NCI-H128 (cell line): ENCODE results near the gene SCLY.

Experiments
- DNase-seq: peaks from one replicate; lab custom pipeline; 2025; ENCODE audit not compliant: unreplicated experiment; lab: John Stamatoyannopoulos, UW

The SCLY gene

DNA sequence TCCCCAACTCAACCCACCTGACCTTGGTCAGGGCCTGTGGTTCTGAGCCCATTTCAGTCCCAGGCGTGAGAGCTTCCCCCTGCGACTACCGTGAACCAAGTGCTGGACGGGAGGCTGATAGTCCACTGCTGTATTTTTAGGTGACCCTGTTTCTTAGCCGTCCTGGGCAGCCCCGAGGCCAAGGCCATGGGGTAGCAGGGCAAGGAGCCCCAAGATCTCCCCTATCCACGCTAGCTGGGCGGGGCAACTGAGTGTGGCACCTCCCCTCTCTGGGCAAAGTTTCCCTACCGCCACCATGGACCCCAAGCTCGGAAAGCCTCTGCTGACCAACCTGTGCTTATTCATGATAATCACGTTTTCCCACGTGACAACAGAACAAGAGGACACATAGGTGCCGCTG lies 77.1 kb downstream of the SCLY start:
- no peak for DNase-seq

DNA sequence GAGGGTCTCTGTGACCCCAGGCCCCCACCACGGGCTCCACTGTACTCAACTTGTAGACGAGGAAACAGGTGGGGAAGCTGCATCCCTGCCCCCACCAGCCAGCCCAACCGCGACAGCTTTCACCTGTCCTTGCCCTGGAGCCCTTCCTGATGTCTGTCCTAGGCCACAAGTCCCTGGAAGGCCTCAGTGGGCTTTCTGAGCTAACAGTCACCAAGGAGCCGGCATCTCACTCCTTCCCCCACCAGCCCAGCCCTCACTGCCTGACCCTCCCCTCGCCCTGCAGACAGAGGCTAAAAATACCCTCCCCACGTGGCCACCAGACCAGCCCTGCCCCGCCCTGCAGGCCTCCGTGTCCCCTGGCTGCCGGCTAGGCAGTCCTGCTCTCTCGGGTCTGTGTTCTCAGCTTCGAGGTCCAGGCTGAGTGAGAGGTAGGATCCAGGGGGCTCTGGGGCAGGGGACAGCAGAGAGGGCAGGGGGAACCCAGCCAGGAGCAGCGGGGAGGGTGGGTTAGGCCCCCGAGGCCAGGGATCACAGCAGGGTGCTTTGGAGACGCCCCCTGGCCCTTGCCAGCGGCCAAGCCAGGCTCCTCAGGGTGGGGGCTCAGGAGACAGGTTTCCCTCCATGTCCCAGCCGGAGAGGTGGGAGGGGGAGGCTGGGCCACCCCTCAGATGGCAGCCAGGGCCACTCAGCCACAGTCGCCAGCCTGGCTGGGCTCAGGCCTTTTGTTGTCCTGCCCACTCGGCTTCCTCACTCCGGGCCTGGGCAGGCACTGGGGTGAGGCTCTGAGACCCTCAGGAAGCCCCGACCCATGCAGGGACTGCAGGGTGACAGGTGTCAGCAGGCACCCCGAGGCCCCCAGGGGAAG lies 77.8 kb downstream of the SCLY start, which contains the start of gene KLHL30:
TSS of gene KLHL30 (plus strand) at position 338 of the 865 bp plus-strand sequence. CDS start 2,087 bp downstream, outside the sequence.
- no peak for DNase-seq

DNA sequence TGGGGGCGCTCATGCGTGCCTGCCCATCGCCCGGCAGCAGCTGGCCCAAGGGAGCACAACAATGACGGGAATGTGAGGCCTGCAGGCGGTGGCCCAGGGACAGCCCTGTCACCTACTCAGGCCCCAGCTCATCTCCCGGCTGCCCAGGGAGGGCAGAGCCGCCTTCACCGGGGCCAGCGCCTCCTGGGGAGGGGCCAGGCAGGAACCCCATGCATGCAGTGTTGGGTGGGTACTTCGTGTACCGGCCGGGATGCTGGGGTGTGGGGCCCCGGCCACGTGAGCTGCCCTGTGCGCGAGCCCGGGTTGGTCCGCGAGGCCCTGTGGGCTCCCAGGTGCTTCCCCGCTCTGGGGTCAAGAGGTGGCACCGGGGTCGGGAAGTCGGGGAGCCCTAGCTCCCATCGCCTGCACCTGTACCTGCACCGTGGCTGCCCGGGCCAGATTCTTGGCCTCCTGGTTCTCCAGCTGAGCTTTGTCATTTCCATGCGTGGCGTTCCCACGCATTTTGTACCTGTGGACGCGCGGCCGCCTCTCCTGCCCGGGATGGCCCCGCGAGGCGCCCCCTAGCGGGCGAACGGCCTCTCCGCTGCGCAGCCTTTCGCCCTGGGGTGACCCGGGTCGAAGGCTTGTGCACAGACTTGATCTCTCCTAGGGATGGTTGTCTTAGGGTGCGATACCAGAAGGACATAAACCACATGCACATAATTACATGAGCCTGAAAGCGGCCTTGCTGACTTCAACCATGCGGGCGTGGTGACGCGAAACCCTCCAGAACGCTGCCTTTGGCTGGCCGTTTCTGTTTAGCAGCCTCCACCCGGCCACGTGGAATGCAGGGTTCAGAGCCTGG lies 78.6 kb downstream of the SCLY start:
- DNase-seq, result no peak

DNA sequence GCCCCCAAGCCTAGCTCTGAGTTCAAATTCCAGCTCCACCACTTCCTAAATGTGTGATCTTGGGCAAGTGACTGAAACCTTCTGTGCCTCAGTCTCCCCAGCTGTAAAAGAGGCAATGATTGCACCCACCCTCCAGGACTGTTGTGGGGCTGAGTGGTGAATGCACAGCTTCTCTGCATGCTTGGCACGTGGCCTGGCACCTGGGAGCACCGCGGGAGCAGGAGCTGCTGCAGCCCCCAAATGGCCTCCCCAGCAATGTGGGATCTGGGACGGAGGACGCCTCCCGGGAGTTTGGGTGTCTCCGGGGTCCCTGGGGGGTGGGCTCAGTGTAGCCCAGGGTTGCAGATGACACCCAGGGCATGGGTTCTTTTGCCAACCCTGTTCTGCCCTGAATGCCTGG lies 79.2 kb downstream of the SCLY start:
- DNase-seq, result no peak

DNA sequence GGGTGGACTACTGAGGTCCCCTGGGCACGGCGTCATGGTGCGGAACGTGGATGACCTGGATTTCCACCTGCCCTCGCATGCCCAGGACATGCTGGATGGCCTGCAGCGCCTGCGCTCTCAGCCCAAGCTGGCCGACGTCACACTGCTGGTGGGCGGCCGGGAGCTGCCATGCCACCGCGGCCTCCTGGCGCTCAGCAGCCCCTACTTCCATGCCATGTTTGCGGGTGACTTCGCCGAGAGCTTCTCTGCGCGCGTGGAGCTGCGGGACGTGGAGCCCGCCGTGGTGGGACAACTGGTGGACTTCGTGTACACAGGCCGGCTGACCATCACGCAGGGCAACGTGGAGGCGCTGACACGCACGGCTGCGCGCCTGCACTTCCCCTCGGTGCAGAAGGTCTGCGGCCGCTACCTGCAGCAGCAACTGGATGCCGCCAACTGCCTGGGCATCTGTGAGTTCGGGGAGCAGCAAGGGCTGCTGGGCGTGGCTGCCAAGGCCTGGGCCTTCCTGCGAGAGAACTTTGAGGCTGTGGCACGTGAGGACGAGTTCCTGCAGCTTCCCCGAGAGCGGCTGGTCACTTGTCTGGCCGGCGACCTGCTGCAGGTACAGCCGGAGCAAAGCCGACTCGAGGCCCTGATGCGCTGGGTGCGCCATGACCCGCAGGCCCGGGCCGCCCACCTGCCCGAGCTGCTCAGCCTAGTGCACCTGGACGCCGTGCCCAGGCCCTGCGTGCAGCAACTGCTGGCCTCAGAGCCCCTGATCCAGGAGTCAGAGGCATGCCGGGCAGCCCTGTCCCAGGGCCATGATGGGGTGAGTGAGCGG lies 80.1 kb downstream of the SCLY start:
- no peak for DNase-seq

DNA sequence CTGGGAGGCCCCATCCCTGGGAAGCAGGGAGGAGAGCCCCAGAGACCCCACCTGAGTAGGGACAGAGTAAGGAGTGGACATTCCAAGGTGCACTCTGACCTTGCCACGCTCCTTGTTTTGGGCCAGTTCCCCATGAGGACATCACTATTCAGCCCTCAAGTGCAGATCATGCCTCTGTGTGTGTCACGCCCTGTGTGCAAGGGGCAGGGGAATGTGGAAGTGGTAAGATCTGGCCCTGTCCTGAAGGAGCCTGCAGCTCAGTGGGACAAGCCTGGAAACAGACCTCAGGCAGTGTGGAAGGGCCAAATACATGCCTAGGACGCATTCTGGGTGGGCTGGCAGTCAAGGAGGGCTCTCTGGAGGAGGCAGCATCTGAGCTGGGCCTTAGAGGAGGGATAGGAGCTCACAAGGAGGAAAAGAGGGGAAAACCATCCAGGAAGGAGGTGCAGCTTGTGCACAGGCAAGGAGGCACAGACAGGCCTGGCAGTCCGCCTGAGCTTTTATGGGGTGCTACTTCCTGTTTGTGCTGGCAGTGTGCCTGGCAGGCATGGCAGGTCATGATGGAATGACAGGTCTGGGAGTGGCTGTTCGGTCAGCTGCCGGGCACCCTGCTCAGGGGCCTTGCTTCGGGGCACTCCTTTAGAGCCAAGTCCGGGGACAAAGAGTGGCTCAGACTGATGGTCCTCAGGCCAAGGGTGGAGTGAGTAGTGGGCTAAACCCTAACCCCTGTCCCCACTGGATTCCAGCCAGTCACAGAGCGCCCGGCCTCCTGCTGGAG lies 80.9 kb downstream of the SCLY start:
- no peak for DNase-seq

DNA sequence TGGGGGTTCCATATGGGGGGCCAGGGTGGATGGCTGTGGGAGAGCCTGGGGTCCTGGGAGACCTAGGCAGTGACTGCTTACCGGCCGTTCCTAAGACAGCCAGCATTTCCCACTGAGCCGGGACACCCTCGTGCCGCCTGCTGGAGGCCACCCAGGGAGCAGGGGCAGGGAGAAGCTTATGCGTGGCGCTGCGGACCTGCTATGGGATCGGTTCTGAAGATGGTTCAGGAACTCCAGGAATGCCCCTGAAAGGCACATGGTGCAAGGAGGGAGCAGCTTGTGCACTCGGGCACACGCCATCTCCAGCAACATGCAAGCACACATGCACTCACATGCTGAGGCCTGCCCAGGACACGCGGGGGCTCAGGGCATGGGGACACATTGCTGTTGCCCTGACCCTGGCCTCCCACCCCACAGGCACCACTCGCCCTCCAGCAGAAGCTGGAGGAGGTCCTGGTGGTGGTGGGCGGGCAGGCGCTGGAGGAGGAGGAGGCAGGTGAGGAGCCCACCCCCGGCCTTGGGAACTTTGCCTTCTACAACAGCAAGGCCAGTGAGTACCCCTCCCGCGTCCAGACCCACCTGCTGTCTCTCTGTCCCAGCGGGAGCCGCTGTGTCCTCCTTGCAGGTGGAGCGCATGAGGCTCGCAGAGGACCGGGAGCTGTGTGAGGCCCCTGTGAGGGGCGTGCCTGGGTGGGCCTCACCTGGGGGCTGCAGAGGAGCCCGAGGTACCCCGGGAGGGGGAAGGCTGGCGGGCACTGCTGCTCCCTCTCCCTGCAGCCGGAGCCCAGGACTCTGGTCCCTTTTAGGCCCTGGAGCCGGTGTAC lies 81.8 kb downstream of the SCLY start:
- no peak for DNase-seq

DNA sequence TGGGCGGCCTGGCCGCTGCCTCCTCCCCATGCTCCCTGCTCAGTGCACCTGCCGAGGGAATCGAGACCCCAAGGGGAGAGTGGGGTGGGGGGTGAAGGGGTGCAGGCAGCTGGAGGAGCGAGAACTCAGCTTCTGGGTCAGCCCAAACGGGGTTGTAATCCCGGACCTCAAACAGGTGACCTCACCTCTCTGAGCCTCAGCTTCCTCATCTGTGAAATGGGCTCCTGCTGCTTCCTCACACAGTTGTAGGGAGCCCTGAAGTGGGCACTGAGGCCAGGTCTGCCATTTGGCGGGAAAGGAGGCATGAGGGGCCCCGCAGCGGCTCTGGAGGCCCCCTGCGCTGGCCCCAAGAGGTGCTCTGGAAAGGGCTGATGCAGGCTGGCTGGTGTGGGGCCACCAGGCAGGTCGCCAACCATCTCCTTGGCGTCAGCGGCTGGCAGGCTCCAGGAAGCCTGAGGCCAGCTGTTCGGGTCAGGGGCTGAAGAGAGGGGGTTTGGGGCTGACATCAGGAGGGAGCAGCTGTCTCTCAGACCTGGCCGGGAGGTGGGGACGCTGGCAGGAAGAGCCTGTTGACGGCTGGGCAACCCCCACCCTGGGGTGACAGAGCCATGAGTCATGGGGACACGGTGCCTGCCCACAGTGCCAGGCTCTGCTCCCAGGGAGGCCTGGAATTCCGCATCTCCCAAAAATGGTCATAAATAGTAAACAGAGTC lies 82.6 kb downstream of the SCLY start:
- no peak for DNase-seq

DNA sequence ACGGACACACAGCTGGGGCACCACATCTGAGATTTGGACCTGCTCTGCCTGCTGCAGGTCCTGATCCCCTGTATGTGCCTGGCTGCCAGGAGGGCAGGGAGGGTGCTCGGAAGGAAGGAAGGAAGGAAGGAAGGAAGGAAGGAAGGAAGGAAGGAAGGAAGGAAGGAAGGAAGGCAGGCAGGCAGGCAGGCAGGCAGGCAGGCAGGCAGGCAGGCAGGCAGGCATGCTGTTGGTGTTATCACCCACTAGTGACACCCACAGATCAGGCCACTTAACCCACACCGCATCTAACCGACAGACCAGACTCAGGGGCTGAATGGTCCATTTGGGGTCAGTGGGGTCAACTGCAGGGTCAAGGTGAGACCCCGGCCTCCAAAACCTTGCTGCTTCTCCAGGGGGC lies 83.5 kb downstream of the SCLY start:
- no peak for DNase-seq

DNA sequence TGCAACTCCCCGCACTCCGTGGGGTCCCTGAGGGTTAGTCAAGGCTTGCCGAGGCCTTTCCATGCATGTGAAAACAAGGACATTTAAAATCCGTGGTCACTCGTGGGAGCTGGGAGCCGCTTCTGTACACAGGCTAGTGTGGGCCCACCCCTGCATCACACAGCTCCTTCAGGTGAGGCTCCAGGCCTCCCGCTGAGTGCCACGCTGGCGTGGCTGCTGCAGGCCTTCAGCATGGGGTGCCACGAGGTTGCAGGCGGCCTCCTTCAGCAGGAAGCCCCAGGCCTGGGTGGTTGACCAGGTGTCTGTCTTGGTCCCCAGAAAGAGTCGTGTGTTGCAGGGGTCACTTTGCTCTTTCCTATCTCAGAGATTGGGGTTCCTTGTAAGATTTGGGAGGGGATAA lies 84.2 kb downstream of the SCLY start:
- no peak for DNase-seq

DNA sequence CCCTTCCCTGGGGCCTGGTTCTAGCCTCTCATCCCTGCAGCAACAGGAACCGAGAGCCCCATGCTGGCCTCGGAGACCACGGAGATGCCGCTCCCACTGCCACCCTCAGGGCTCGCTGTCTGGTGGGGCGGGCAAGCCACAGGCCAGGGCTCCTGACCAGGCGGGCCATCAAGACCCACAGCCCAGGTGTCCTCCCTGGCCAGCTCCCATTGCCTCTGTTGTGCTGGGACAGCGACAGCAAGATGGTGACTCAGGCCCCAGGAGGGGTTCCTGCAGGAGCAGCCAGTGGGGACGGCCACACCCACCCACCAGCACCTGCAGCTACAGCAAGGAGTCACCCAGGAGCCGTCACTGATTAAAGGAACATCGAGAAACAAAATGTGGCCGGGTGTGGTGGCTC lies 85.0 kb downstream of the SCLY start:
- DNase-seq, result no peak

DNA sequence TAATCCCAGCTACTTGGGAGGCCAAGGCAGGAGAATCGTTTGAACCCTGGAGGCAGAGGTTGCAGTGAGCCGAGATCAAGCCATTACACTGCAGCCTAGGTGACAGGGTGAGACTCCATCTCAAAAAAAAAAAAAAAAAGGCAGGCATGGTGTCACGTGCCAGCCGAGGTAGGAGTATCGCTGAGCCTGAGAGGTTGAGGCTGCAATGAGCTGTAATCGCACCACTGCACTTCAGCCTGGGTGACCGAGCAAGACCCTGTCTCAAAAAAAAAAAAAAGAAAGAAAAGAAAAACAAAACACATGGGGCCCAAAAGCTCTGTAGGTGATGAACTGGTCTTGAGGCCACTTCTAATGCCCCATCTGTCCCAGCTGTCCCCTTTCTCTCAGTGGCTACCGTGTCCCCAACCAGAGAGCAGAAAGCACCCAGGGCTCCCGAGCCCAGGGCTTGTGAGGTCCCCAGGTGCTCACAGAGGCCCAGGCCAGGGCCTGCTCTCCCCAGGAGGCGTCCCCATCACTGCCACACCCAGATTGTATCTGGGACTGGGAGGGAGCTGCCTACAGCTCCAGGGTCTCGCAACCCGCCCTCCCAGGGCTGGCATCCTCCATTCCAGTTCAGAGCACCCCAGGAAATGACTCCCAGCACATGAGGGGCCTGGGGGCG lies 86.2 kb downstream of the SCLY start:
- DNase-seq, result no peak

DNA sequence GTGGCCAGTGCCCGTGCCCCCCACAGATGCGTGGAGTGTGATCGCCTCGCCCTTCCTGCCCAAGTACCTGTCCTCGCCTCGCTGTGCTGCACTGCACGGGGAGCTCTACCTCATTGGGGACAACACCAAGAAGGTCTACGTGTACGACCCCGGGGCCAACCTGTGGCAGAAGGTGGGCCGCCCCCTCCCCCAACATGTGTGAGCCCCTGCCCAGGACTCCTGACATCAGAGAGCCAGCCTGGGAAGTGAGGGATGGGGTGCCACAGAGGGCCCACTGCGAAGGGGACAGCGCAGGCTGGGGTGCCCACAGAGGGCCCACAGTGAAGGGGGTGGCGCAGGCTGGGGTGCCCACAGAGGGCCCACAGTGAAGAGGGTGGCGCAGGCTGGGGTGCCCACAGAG lies 88.2 kb downstream of the SCLY start:
- DNase-seq, result no peak
